ENCODE data around the gene DDX27. TPM values are rescaled to one million over a fixed set of nuclear protein-coding genes. Genes with fewer than 3 reads are reported as not detected.

The DDX27 gene
- total RNA-seq, 1 experiment from 2014 or later: 54.8 TPM

- TF ChIP-seq TCF7 (CRISPR knock-in tag; IDR thresholded peaks at IDR 0.05; ENCODE audit: low read depth) (no peak), TEAD1 (CRISPR knock-in tag; IDR thresholded peaks at IDR 0.05) (no peak), IRF1 (CRISPR knock-in tag; IDR thresholded peaks at IDR 0.05) (no peak), USF2 (CRISPR knock-in tag; IDR thresholded peaks at IDR 0.05) (no peak), SMAD4 (CRISPR knock-in tag; IDR thresholded peaks at IDR 0.05) (no peak), ZBTB43 (CRISPR knock-in tag; IDR thresholded peaks at IDR 0.05) (no peak)
Observed at GRCh38 chr20:49203746-49204145, 15.5 kb upstream of the DDX27 start (continued).

- TF ChIP-seq NFYB (CRISPR knock-in tag; conservative IDR thresholded peaks at IDR 0.05; ENCODE audit: low read depth): no peak
- H3K9me3 Mint-ChIP-seq: peaks cover 11% of the 10 kb centered on the region
- peaks cover 8% of the 10 kb centered on the region; the same call in 1 of the 2 replicates for H3K36me3 Mint-ChIP-seq
- ATAC-seq (peak; percentile 96), DNase-seq (ENCODE audit: low spot score) (peak; percentile 53)
- no peaks in the 10 kb centered on the region for H3K27me3 Mint-ChIP-seq (ENCODE audit: low read depth)
- H3K27ac Mint-ChIP-seq: no peak overlapping the region
- H3K4me1 Mint-ChIP-seq: no peaks in the 10 kb centered on the region
- no peak overlapping the region for H3K4me3 Mint-ChIP-seq
- CTCF ChIA-PET: interaction anchor here (0.8 to 1.7 kb wide), 7 partner anchors 9 to 84 kb away, joined by 3 to 6 read pairs (median 5); partner anchors contain the start of gene DDX27
- POLR2A ChIA-PET: interaction anchor here (0.6 kb wide), 1 partner anchor 23 kb away, joined by 5 read pairs; no protein-coding TSS in a partner anchor
Observed at GRCh38 chr20:49207076-49207475, 12.1 kb upstream of the DDX27 start.

GRCh38 chr20:49210101-49210756, 9.0 kb upstream of the DDX27 start:
- no peak overlapping the region for H3K27ac Mint-ChIP-seq
- ChIA-PET CTCF (no interaction called here), POLR2A (no interaction called here)
- TF ChIP-seq CDX4 (CRISPR knock-in tag; IDR thresholded peaks at IDR 0.05; ENCODE audit: borderline replicate concordance): no peak
- TF ChIP-seq NR3C1 (CRISPR knock-in tag; conservative IDR thresholded peaks at IDR 0.05; ENCODE audit: low read depth): no peak
- no peak for TF ChIP-seq E2F4 (CRISPR knock-in tag; IDR thresholded peaks at IDR 0.05; ENCODE audit: borderline replicate concordance, low read depth)
- TF ChIP-seq USF1 (CRISPR knock-in tag; IDR thresholded peaks at IDR 0.05): no peak
- TF ChIP-seq TP53 (CRISPR knock-in tag; IDR thresholded peaks at IDR 0.05): no peak
- TF ChIP-seq ZNF425 (CRISPR knock-in tag; conservative IDR thresholded peaks at IDR 0.05): no peak
- no peak for TF ChIP-seq ATF3 (CRISPR knock-in tag; conservative IDR thresholded peaks at IDR 0.05)
- TF ChIP-seq FOXJ3 (CRISPR knock-in tag; IDR thresholded peaks at IDR 0.05; ENCODE audit: borderline replicate concordance): no peak
- TF ChIP-seq MLX (CRISPR knock-in tag; IDR thresholded peaks at IDR 0.05): no peak
- TF ChIP-seq JUN (CRISPR knock-in tag; IDR thresholded peaks at IDR 0.05): no peak
- no peaks in the 10 kb centered on the region for H3K27me3 Mint-ChIP-seq (ENCODE audit: low read depth)
- H3K4me3 Mint-ChIP-seq: no peak overlapping the region
- peaks cover 11% of the 10 kb centered on the region for H3K9me3 Mint-ChIP-seq
- no peak for DNase-seq (ENCODE audit: low spot score)
- no peak for ATAC-seq
- H3K4me1 Mint-ChIP-seq: no peaks in the 10 kb centered on the region
- H3K36me3 Mint-ChIP-seq: peaks cover 8% of the 10 kb centered on the region; the same call in 1 of the 2 replicates
